ENCODE measurements around the gene DCHS1. TPM values are rescaled to one million over a fixed set of nuclear protein-coding genes. Genes with fewer than 3 reads are reported as not detected.

Gene DCHS1
- polyA plus RNA-seq, 2 of the 4 experiments (the other 2 are of a cell fraction), result 0.06 TPM

DNA sequence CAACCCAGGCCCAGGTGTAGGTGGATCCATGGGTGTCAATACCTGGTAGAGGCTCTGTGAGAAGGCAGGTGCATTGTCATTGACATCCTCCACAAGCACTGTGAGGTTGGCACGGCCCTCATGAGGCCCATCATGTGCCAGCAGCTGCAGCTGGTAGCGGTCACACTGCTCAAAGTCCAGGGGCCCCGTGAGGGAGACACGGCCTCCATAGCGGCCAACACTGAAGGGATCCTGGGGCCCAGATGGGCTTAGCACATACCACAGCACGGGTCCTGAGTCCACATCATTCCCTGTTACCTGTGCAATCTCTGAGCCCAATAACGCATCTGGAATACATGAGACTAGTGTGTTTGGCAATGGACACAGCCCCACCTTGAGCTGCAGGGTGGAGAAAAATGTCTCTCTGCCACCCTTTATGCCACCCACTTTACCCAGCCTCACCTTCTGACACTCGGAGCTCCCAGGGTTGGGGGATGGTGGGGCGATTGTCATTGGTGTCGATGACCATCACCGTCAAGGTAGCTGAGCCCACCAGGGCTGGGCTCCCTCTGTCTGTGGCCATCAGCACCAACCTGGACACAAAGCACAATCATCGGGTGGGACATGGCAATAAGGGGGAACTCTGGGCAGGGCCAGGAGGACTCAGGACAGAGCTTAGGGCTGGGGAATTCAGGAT is 30.3 kb downstream of the DCHS1 start:
- TF ChIP-seq BHLHE40 (IDR thresholded peaks at IDR 0.05; ENCODE audit: low read depth, low read length) (no peak), HOXA7 (CRISPR knock-in tag; IDR thresholded peaks at IDR 0.05) (no peak), TP53 (CRISPR knock-in tag; IDR thresholded peaks at IDR 0.05) (no peak), CHD2 (IDR thresholded peaks at IDR 0.05; ENCODE audit: low read length, partially characterized antibody) (no peak), NR3C1 (IDR thresholded peaks at IDR 0.05) (no peak), MAZ (IDR thresholded peaks at IDR 0.05; ENCODE audit: borderline replicate concordance, low read depth, low read length) (no peak), RFX5 (IDR thresholded peaks at IDR 0.05) (no peak), CEBPB (IDR thresholded peaks at IDR 0.05) (no peak), HDAC2 (IDR thresholded peaks at IDR 0.05) (no peak)
- TF ChIP-seq, protein P1, sequence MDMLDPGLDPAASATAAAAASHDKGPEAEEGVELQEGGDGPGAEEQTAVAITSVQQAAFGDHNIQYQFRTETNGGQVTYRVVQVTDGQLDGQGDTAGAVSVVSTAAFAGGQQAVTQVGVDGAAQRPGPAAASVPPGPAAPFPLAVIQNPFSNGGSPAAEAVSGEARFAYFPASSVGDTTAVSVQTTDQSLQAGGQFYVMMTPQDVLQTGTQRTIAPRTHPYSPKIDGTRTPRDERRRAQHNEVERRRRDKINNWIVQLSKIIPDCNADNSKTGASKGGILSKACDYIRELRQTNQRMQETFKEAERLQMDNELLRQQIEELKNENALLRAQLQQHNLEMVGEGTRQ (IDR thresholded peaks at IDR 0.05), result no peak
- TF ChIP-seq, protein P2, sequence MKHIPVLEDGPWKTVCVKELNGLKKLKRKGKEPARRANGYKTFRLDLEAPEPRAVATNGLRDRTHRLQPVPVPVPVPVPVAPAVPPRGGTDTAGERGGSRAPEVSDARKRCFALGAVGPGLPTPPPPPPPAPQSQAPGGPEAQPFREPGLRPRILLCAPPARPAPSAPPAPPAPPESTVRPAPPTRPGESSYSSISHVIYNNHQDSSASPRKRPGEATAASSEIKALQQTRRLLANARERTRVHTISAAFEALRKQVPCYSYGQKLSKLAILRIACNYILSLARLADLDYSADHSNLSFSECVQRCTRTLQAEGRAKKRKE (CRISPR knock-in tag; IDR thresholded peaks at IDR 0.05; ENCODE audit: low read depth), result no peak
- H3K4me3 ChIP-seq, result no peak overlapping the region
- ChIA-PET CTCF (interaction anchor here (1.0 to 1.8 kb wide), 2 partner anchors 13 to 58 kb away, joined by 3 to 6 read pairs; partner anchors contain the start of gene MRPL17), POLR2A (interaction anchor here (1.4 kb wide), 1 partner anchor 58 kb away, joined by 3 read pairs; the partner anchor contains the start of gene MRPL17)
- H3K9me3 ChIP-seq, result no peaks in the 10 kb centered on the region
- H3K4me1 ChIP-seq, result no peaks in the 10 kb centered on the region
- no peak for FAIRE-seq
- no peak overlapping the region for H3K27ac ChIP-seq
- no peak for DNase-seq (ENCODE audit: low read depth in 1 of 2, low spot score in 1 of 2)
- ATAC-seq, result no peak
- no peak overlapping the region for H3K4me2 ChIP-seq
- WGBS (ENCODE audit: missing lambda C conversion rate), result 59% methylated on average over 12 of the region's 12 CpGs

DNA sequence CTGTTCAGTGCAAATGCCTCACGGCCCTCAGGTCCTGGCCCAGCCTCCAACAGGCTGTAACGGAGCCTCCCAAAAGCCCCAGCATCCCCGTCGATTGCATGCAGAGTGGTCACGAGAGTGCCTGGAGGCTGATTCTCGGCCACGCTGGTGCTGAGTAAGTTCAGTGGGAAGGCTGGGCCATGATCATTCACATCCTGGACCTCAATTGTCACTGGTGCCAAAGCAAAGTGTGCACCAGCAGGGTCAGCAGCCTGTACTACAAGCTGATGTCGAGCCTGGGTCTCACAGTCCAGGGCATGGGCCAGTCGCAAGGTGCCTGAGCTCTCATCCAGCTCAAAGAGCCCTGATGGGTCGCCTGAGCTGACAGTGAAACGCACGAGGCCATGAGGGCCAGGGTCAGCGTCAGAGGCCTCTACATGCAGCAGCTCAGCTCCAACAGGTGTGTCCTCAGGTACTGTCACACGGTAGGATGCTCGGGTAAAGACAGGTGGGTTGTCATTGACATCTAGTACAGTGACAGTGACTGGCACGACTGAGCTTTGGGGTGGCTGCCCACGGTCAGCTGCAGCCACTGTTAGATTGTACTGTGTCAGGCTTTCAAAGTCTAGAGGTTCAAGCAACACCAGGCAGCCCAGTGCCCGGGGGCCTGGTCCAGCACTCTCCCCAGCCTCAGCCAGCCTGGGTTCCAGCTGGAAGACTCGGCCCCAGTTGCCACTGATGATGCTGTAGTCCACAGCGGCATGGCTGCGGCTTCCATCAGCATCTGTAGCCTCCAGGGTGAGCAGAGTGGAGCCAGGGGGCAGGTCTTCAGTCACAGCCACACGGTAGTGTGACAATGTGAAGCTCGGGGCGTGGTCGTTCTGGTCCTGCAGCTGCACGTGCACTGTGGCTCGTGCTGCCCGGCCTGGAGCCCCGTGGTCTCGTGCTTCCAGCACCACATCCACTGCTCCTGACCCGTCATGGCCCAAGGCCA is 31.9 kb downstream of the DCHS1 start:
- DNase-seq (ENCODE audit: low read depth in 1 of 2, low spot score in 1 of 2) (no peak), ATAC-seq (no peak), FAIRE-seq (no peak)
- no peak overlapping the region for H3K4me3 ChIP-seq
- POLR2A ChIA-PET, result interaction anchor here (1.0 kb wide), 1 partner anchor 12 kb away, joined by 5 read pairs; the partner anchor contains the start of gene TAF10
- 50% methylated on average over 27 of the region's 31 CpGs for WGBS (ENCODE audit: missing lambda C conversion rate)
- H3K27ac ChIP-seq, result no peak overlapping the region
- peaks cover 5% of the 10 kb centered on the region; the same call in 2 of the 3 replicates for H3K4me1 ChIP-seq
- H3K9me3 ChIP-seq, result no peaks in the 10 kb centered on the region
- H3K4me2 ChIP-seq, result no peak overlapping the region
- TF ChIP-seq CBX2 (IDR thresholded peaks at IDR 0.05; ENCODE audit: borderline replicate concordance, low read depth) (no peak), ZNF302 (CRISPR knock-in tag; IDR thresholded peaks at IDR 0.05) (no peak), JUN (IDR thresholded peaks at IDR 0.05) (no peak), NFE2L2 (conservative IDR thresholded peaks at IDR 0.05; ENCODE audit: low read length) (no peak), JUNB (IDR thresholded peaks at IDR 0.05) (no peak), MAZ (IDR thresholded peaks at IDR 0.05; ENCODE audit: borderline replicate concordance, low read depth, low read length) (no peak), EP300 (IDR thresholded peaks at IDR 0.05) (no peak), SREBF2 (IDR thresholded peaks at IDR 0.05) (no peak), ZFP36 (IDR thresholded peaks at IDR 0.05; ENCODE audit: borderline replicate concordance, partially characterized antibody) (no peak), FOXS1 (CRISPR knock-in tag; IDR thresholded peaks at IDR 0.05) (no peak), FOSB (CRISPR knock-in tag; IDR thresholded peaks at IDR 0.05) (no peak), RCOR1 (IDR thresholded peaks at IDR 0.05; ENCODE audit: low read depth, low read length) (no peak)
- TF ChIP-seq, protein P3, sequence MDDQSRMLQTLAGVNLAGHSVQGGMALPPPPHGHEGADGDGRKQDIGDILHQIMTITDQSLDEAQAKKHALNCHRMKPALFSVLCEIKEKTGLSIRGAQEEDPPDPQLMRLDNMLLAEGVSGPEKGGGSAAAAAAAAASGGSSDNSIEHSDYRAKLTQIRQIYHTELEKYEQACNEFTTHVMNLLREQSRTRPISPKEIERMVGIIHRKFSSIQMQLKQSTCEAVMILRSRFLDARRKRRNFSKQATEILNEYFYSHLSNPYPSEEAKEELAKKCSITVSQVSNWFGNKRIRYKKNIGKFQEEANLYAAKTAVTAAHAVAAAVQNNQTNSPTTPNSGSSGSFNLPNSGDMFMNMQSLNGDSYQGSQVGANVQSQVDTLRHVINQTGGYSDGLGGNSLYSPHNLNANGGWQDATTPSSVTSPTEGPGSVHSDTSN (IDR thresholded peaks at IDR 0.05), result no peak
- TF ChIP-seq, protein P4, sequence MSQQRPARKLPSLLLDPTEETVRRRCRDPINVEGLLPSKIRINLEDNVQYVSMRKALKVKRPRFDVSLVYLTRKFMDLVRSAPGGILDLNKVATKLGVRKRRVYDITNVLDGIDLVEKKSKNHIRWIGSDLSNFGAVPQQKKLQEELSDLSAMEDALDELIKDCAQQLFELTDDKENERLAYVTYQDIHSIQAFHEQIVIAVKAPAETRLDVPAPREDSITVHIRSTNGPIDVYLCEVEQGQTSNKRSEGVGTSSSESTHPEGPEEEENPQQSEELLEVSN (IDR thresholded peaks at IDR 0.05; ENCODE audit: borderline replicate concordance, low read depth), result no peak
- TF ChIP-seq, protein P5, sequence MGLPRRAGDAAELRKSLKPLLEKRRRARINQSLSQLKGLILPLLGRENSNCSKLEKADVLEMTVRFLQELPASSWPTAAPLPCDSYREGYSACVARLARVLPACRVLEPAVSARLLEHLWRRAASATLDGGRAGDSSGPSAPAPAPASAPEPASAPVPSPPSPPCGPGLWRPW (IDR thresholded peaks at IDR 0.05), result no peak
- TF ChIP-seq, protein P6, sequence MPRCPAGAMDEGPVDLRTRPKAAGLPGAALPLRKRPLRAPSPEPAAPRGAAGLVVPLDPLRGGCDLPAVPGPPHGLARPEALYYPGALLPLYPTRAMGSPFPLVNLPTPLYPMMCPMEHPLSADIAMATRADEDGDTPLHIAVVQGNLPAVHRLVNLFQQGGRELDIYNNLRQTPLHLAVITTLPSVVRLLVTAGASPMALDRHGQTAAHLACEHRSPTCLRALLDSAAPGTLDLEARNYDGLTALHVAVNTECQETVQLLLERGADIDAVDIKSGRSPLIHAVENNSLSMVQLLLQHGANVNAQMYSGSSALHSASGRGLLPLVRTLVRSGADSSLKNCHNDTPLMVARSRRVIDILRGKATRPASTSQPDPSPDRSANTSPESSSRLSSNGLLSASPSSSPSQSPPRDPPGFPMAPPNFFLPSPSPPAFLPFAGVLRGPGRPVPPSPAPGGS (IDR thresholded peaks at IDR 0.05), result no peak
- CTCF ChIA-PET, result interaction anchor here (0.9 to 3.8 kb wide), 5 partner anchors 11 to 82 kb away, joined by 3 to 15 read pairs (median 4); partner anchors contain the start of gene MRPL17

Measured in A549 (cell line).